PC-3 (cell line): ENCODE measurements around the gene TBX2. TPM values are rescaled to one million over a fixed set of nuclear protein-coding genes. Genes with fewer than 3 reads are reported as not detected.

Experiments
- total RNA-seq: library from RNA; depleted of rRNA; stranded (reverse); fragments of >200 nt; gene quantifications from 2 replicates; pipeline ENCODE4 v1.2.3, GENCODE V29; 2014; rRNA removed

Gene TBX2
- total RNA-seq, 1 experiment from 2014 or later = 7.1 TPM

Other genes starting within 250 kb of the TBX2 start
- not detected in 2 replicates for gene TBX4, start 52.6 kb downstream of the TBX2 start, total RNA-seq
- gene NACA2, start 191.4 kb downstream of the TBX2 start, total RNA-seq = not detected in 2 replicates